DLD1 (cell line): ENCODE data around the gene AGXT.

Experiments used
- in situ Hi-C: cut with HindIII; loops from 2 replicates; pipeline ENCODE4 v1.10.0; 2017; ENCODE audit warnings: low sequenced_read_pairs

AGXT gene

GRCh38 chr2:240865391-240865790 lies 3.2 kb upstream of the AGXT start:
- in situ Hi-C loops, result no loop called here

DNA sequence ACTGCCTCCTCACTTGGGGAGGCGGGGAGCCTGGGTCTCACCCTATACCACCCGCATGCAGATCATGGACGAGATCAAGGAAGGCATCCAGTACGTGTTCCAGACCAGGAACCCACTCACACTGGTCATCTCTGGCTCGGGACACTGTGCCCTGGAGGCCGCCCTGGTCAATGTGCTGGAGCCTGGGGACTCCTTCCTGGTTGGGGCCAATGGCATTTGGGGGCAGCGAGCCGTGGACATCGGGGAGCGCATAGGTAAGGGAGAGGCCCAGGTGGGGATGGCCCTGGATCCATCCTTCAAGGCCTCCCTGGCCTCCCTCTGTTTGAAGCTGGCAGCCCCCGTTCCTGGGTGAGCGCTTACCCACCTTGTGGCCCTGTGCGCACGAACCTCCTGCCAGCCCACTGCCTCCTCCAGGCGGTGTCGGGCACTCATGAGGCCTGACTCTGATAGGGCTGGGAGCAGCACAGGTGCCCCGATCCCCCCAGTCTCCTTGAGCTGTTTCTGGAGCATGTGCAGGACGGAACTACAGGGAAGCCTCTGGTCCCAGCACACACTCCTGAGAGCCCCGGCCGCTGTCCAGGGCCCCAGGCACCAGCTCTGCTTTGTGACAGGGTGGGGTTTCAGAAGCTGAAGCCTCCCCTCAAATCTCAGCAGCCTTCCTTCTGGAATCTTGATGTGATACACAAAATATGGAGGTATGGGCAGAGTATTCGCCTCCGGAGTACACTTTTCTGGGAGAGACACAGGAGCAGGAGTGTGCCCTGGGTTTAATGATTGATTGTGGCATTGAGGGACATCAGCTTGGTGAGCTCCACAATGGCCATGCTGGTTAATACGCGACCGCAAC lies 708 bp downstream of the AGXT start:
- in situ Hi-C loops, result no loop called here

- in situ Hi-C loops, result no loop called here
Observed at GRCh38 chr2:240869956-240870875, 1.6 kb downstream of the AGXT start.

DNA sequence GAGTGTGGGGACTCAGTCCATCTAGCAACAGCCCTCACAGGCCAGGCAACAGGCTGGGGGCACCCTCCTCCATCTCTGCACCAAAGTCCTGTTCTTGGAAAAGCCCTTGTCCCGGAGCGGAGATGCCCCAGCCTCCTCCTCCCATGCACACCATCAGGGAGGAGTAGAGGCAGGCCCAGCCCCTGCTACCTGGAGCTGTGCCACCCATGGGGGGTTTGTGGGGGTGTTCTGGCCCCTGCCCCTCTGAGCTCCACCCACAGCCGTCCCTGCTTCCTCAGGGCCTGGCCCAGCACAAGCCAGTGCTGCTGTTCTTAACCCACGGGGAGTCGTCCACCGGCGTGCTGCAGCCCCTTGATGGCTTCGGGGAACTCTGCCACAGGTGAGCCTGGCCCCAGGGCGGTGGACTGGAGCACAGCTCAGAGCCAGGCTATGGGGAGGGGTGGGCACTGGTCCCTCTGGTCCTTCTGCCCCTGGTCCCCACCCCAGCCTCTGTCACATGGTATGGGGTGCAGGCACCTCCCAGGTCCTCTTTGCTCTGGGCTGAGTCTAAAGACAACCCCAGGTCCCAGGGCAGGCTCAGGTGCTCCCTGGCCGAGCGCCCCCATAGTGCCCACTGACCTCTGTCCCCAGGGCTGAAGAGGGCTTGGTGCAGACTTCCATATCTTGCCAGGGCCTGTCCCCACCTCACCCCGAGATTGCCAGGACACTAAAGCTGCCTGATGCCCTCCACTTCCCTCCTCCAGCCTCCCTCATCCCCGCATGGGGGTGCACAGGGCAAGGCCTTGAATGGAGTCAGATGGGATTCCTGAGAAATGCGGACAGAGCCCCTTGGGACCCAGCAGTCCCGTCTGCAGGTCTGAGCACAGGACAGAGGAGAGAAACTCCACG lies 2.7 kb downstream of the AGXT start:
- in situ Hi-C loops, result no loop called here

DNA sequence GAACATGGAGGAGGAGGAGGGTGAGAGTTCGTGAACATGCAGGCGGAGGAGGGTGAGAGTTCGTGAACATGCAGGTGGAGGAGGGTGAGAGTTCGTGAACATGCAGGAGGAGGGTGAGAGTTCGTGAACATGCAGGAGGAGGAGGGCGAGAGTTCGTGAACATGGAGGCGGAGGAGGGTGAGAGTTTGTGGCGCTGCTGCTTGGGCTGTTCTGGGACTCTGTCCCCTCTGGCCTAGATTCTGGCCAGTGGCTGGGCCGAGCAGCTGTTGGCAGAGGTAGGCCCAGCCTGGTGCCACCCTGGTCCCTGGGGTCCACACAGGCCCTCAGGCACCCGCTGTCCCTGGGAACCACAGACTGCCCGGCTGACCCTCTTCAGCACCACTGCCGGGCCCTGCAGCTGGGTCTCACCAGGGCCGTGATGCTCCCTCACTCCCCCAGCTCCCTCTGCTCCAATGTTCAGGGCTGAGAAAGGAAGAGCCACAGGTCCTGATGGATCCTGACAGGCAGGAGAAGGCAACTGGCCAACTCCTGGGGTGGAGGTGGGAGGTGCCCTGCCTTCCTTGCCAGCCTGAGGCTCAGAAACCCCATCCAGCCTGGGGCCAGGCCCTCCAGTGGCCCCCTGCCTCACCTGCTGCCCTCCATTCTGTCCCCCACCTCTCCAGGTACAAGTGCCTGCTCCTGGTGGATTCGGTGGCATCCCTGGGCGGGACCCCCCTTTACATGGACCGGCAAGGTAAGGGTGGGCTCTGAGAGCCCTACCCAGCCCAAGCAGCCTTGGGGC lies 3.9 kb downstream of the AGXT start:
- in situ Hi-C loops, result no loop called here

DNA sequence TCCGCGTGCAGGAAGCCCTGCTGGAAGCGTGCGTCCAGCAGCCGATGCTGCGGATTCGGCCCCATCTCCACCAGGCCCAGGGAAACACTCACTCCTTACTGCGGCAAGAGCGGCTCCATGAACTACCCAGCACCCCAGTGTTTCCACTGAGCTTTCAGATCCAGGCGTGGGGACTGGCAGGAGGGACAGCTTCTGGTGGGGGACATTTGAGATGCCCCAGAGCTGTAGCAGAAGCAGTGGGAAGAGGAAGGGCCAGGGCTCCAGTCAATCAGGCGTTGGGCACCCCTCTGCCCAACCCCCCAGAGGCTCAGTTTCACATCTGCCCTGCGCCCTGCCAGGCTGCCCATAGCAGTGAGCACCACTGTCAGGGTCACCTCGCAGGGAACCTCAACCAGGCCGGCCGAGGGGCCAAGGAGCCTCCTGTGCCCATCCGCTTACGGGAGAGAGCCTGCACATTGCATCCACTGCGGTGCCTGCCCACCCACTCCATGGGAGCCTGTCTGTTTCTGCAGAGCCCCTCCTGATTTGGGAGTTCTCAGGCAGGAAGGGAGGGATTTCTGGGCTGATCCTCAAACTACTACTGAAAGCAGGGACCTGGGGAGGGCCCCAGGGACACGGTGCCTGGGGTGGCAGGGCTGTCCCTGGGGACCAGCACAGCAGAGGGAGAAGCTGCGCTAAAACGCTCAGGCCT lies 4.6 kb downstream of the AGXT start:
- in situ Hi-C loops, result no loop called here

- in situ Hi-C loops, result no loop called here
Observed at GRCh38 chr2:240873805-240874714, 5.4 kb downstream of the AGXT start.

- in situ Hi-C loops, result no loop called here
Observed at GRCh38 chr2:240874715-240875227, 6.1 kb downstream of the AGXT start.

DNA sequence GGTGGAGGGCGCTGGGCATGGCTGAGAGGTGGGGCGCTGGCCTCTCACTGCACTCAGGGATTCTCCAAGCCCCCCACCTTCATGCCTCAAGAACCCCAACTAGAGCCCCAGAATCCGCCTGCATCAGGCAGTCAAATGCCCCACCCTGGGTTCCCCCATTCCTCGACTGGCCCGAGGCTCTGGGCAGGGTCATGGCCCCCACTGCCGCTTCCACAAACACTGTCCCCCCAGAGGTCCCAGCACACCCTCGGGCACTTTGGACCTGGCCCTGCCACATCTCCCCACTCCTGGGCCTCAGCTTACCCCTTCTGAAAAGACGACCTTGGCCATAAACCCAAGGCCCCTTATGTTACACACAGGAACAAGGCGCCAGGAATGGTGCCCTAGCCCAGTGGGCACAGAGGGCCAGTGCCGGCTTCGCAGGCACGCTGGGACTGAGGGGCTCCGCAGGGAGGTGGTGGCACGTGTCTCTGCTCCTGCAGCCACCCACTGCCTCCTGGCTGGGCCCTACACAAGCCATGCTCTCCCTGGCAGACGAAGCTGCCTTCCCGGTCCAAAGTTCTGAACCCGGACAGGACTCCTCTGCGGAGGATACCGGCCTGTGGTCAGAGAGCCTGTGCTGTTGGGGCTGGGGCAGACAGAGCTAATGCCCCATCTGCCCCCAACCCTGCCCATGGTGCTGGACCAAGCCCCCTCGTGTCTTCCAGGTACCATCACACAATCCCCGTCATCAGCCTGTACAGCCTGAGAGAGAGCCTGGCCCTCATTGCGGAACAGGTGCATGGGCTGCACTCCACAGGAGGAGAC lies 6.8 kb downstream of the AGXT start:
- in situ Hi-C loops, result no loop called here

DNA sequence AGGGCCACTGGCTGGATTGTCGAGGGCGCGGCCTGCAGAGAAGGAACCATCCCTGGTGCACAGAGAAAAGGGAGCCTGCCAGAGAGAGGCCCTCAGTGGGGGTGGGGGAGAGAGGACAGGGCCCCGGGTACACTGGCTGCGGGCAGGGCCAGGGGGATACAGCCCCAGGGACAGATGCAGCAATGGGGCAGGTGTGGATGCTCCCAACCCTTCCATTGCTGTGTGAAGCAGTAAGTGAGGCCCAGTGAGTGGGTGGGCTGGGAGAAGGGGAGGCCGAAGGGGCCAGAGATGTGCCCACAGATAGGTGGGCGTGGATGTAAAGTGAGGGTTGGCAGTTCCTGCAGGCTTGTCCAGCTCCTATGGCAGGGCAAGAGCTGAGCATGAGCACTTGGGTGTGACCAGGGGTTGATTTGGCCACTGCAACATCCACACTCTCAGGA lies 7.4 kb downstream of the AGXT start:
- in situ Hi-C loops, result no loop called here

- in situ Hi-C loops, result no loop called here
Observed at GRCh38 chr2:240876475-240877251, 8.0 kb downstream of the AGXT start.

GRCh38 chr2:240877460-240878340 lies 9.1 kb downstream of the AGXT start:
- in situ Hi-C loops, result no loop called here

DNA sequence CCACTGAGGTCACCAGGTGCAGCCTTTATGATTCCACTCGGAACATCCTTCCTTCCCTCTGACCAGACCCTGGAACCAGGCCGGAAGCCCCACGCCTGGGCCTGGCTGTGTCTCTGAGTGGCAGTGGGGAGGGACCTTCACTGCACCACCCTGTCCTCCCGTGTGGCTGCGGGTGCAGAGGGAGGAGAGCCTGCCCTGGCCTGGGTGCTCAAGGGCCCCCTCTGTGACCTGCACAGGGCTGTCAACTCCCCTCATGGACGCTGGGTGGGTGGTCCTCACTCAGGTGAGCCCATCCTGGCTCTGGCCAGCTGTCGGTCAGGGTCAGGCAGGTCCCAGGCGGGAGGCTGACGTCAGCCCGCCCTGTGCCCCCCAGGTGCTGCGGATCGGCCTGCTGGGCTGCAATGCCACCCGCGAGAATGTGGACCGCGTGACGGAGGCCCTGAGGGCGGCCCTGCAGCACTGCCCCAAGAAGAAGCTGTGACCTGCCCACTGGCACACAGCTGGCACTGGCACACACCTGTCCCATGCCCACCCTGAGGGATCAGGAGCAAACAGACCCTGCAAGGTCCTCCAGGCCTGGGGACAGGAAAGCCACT lies 9.8 kb downstream of the AGXT start:
- in situ Hi-C loops, result no loop called here

GRCh38 chr2:240879105-240879504 lies 10.5 kb downstream of the AGXT start:
- in situ Hi-C loops, result no loop called here

- in situ Hi-C loops, result no loop called here
Observed at GRCh38 chr2:240881913-240882312, 13.3 kb downstream of the AGXT start.
